K562 (cell line): ENCODE data around the gene TMEM222. TPM values are rescaled to one million over a fixed set of nuclear protein-coding genes. Genes with fewer than 3 reads are reported as not detected.

ENCODE experiments used
- ATF4 ChIP-seq: fragments of 450-650 bp; formaldehyde crosslinking; IDR thresholded peaks from 2 replicates; pipeline ENCODE4 v1.4.0; 2022; ENCODE audit warnings: mild to moderate bottlenecking, moderate library complexity
- BMI1 ChIP-seq: fragments of 150-350 bp; IDR thresholded peaks from 2 replicates; pipeline ENCODE4 v1.6.1; 2014; ENCODE audit warnings: low read length
- CAMTA2 ChIP-seq: fragments of 250-450 bp; sonication (Bioruptor Pico); conservative IDR thresholded peaks from 2 replicates; pipeline ENCODE4 v1.5.1; 2022
- CCAR2 ChIP-seq: fragments of 200-400 bp; formaldehyde crosslinking; IDR thresholded peaks from 2 replicates; pipeline ENCODE4 v1.6.1; 2017; ENCODE audit warnings: mild to moderate bottlenecking, low read depth, low read length
- CREM ChIP-seq: IDR thresholded peaks from 2 replicates; pipeline ENCODE4 v1.6.1; 2014; ENCODE audit warnings: antibody characterized with exemption, low read depth
- DMBX1 ChIP-seq: fragments of 250-450 bp; sonication (Bioruptor Pico); IDR thresholded peaks from 2 replicates; pipeline ENCODE4 v1.8.0; 2022; ENCODE audit warnings: inconsistent platforms, mild to moderate bottlenecking, moderate library complexity, borderline replicate concordance
- FOXJ3 ChIP-seq: sonication (generic); formaldehyde crosslinking; IDR thresholded peaks from 2 replicates; pipeline ENCODE4 v1.4.0; 2020; ENCODE audit warnings: mild to moderate bottlenecking, missing genetic modification reagents
- GTF2A2 ChIP-seq: IDR thresholded peaks from 2 replicates; pipeline ENCODE4 v1.6.1; 2016; ENCODE audit warnings: mild to moderate bottlenecking, missing genetic modification characterization, missing compliant biosample characterization
- GTF2E2 ChIP-seq: fragments of 200-800 bp; sonication (Bioruptor generic); IDR thresholded peaks from 2 replicates; pipeline ENCODE4 v1.6.1; 2016; ENCODE audit warnings: missing genetic modification characterization, missing compliant biosample characterization
- HNRNPUL1 ChIP-seq: fragments of 200-400 bp; formaldehyde crosslinking; IDR thresholded peaks from 2 replicates; pipeline ENCODE4 v1.6.1; 2017; ENCODE audit warnings: low read length
- IRF2 ChIP-seq: sonication (generic); formaldehyde crosslinking; IDR thresholded peaks from 2 replicates; pipeline ENCODE4 v1.8.1; 2022; ENCODE audit warnings: mild to moderate bottlenecking, missing genetic modification reagents
- JUNB ChIP-seq: fragments of 450-650 bp; formaldehyde crosslinking; conservative IDR thresholded peaks from 2 replicates; pipeline ENCODE4 v1.4.0; 2020; ENCODE audit warnings: mild to moderate bottlenecking
- MAFF ChIP-seq: IDR thresholded peaks from 2 replicates; pipeline ENCODE4 v1.6.1; 2012; ENCODE audit warnings: low read length, improper control_type of control experiment
- MTA2 ChIP-seq: fragments of 450-650 bp; IDR thresholded peaks from 2 replicates; pipeline ENCODE4 v1.6.1; 2016; ENCODE audit warnings: low read depth
- RBM25 ChIP-seq: fragments of 200-400 bp; formaldehyde crosslinking; IDR thresholded peaks from 2 replicates; pipeline ENCODE4 v1.6.1; 2018; ENCODE audit warnings: low read length, low read depth, moderate library complexity; ENCODE audit not compliant: severe bottlenecking
- RFX7 ChIP-seq: fragments of 250-450 bp; sonication (Bioruptor Pico); IDR thresholded peaks from 2 replicates; pipeline ENCODE4 v1.5.1; 2021; ENCODE audit warnings: mild to moderate bottlenecking
- SMAD1 ChIP-seq: fragments of 150-350 bp; IDR thresholded peaks from 2 replicates; pipeline ENCODE4 v1.6.1; 2014; ENCODE audit warnings: low read length, low read depth; ENCODE audit not compliant: partially characterized antibody
- TAF9B ChIP-seq: fragments of 450-650 bp; IDR thresholded peaks from 2 replicates; pipeline ENCODE4 v1.6.1; 2018; ENCODE audit warnings: mild to moderate bottlenecking; ENCODE audit not compliant: partially characterized antibody
- TARDBP ChIP-seq: fragments of 450-650 bp; IDR thresholded peaks from 2 replicates; pipeline ENCODE4 v1.6.1; 2016
- TBL1XR1 ChIP-seq, 2 experiments: IDR thresholded peaks; 2 replicates each; pipeline ENCODE4 v1.6.1; 2012; ENCODE audit warnings: improper control_type of control experiment in 2 of 2, low read length in 2 of 2, mild to moderate bottlenecking in 1 of 2
- WHSC1 ChIP-seq: IDR thresholded peaks from one replicate; pipeline ENCODE4 v1.6.1; 2012; ENCODE audit warnings: low read length, control low read depth, inconsistent platforms
- ZFP36 ChIP-seq: fragments of 150-350 bp; IDR thresholded peaks from 2 replicates; pipeline ENCODE4 v1.6.1; 2018; ENCODE audit warnings: low read length, low read depth; ENCODE audit not compliant: partially characterized antibody
- ZNF12 ChIP-seq: sonication (generic); formaldehyde crosslinking; IDR thresholded peaks from 2 replicates; pipeline ENCODE4 v1.4.0; 2020; ENCODE audit warnings: mild to moderate bottlenecking, missing genetic modification reagents
- ZNF23 ChIP-seq: fragments of 250-450 bp; sonication (Bioruptor Pico); IDR thresholded peaks from 2 replicates; pipeline ENCODE4 v1.4.0; 2020; ENCODE audit warnings: mild to moderate bottlenecking
- ZNF347 ChIP-seq: fragments of 450-650 bp; formaldehyde crosslinking; IDR thresholded peaks from 2 replicates; pipeline ENCODE4 v1.4.0; 2020; ENCODE audit warnings: low read depth, mild to moderate bottlenecking, moderate library complexity
- ZNF644 ChIP-seq: fragments of 200-800 bp; sonication (Bioruptor generic); IDR thresholded peaks from 2 replicates; pipeline ENCODE4 v1.6.1; 2016; ENCODE audit warnings: low read depth, missing genetic modification characterization, missing compliant biosample characterization
- ZNF695 ChIP-seq: fragments of 450-650 bp; formaldehyde crosslinking; IDR thresholded peaks from 2 replicates; pipeline ENCODE4 v1.4.0; 2020; ENCODE audit warnings: mild to moderate bottlenecking, moderate library complexity
- ZNF707 ChIP-seq: fragments of 250-450 bp; sonication (Bioruptor Pico); conservative IDR thresholded peaks from 2 replicates; pipeline ENCODE4 v1.8.0; 2022; ENCODE audit warnings: inconsistent platforms, mild to moderate bottlenecking, moderate library complexity
- ZNF717 ChIP-seq: fragments of 250-450 bp; sonication (Bioruptor Pico); IDR thresholded peaks from 2 replicates; pipeline ENCODE4 v1.5.0; 2021
- ZSCAN32 ChIP-seq: fragments of 450-650 bp; formaldehyde crosslinking; IDR thresholded peaks from 2 replicates; pipeline ENCODE4 v1.4.0; 2020; ENCODE audit warnings: mild to moderate bottlenecking, moderate library complexity
- polyA plus RNA-seq, 8 experiments: library from polyadenylated mRNA; depleted of rRNA in 4 of 8; stranded (reverse) in 5 of 8; unstranded in 3 of 8; fragments of >200 nt; fragmentation: Nextera tagmentation in 2 of 8; fragmentation: Illumina TruSeq in 1 of 8; extraction: Ambion mirVana in 2 of 8; extraction: Trizol in 1 of 8; gene quantifications; 2 replicates each; pipeline versions ENCODE4 v1.2.1 to v1.2.3, GENCODE V29; 2011 to 2014; ENCODE audit warnings: inconsistent platforms in 1 of 8, missing spikeins in 1 of 8
- total RNA-seq, 7 experiments: library from RNA; depleted of rRNA in 6 of 7; stranded (reverse); fragments of >200 nt in 6 of 7; fragmentation: Illumina TruSeq in 2 of 7; extraction: Trizol in 2 of 7; gene quantifications; 2 replicates each; pipeline versions ENCODE4 v1.2.1 to v1.2.3, GENCODE V29; 2011 to 2021; ENCODE audit warnings: low replicate concordance in 1 of 7
- TF ChIP-seq, protein P1 (sequence below): fragments of 250-450 bp; sonication (Bioruptor Pico); IDR thresholded peaks from 2 replicates; pipeline ENCODE4 v1.5.0; 2022; ENCODE audit warnings: mild to moderate bottlenecking

TMEM222 gene
- total and polyA plus RNA-seq, 9 of the 15 experiments (the other 6 are each of a cell fraction or from before 2014, with no cell fraction given), result 6.9 to 48.0 (median 32.8) TPM

- peak; percentile 63; the same call in 1 of the 2 replicates for TF ChIP-seq GTF2E2 (tag)
- TF ChIP-seq MAFF, result no peak
- TF ChIP-seq FOXJ3, result no peak
- TF ChIP-seq RFX7, result no peak
- TF ChIP-seq CCAR2, result no peak
- no peak for TF ChIP-seq ZSCAN32
- TF ChIP-seq ZNF12 (CRISPR knock-in tag), result peak; percentile 67; the same call in 1 of the 2 replicates
- TF ChIP-seq JUNB (CRISPR knock-in tag), result no peak
- TF ChIP-seq CAMTA2, result no peak
- no peak for TF ChIP-seq IRF2 (CRISPR knock-in tag)
- TF ChIP-seq ZNF23 (CRISPR knock-in tag), result no peak
- TF ChIP-seq DMBX1 (CRISPR knock-in tag), result no peak
- TF ChIP-seq CREM, result no peak
- no peak for TF ChIP-seq TARDBP
- TF ChIP-seq BMI1, result no peak
- TF ChIP-seq ZNF347 (CRISPR knock-in tag), result no peak
- TF ChIP-seq ZNF707 (CRISPR knock-in tag), result no peak
- no peak for TF ChIP-seq HNRNPUL1
- TF ChIP-seq ZNF695 (CRISPR knock-in tag), result no peak
- no peak for TF ChIP-seq ZNF717 (CRISPR knock-in tag)
- TF ChIP-seq ZNF644, result no peak
- TF ChIP-seq RBM25, result no peak
- no peak for TF ChIP-seq ATF4 (CRISPR knock-in tag)
- TF ChIP-seq, protein P1, sequence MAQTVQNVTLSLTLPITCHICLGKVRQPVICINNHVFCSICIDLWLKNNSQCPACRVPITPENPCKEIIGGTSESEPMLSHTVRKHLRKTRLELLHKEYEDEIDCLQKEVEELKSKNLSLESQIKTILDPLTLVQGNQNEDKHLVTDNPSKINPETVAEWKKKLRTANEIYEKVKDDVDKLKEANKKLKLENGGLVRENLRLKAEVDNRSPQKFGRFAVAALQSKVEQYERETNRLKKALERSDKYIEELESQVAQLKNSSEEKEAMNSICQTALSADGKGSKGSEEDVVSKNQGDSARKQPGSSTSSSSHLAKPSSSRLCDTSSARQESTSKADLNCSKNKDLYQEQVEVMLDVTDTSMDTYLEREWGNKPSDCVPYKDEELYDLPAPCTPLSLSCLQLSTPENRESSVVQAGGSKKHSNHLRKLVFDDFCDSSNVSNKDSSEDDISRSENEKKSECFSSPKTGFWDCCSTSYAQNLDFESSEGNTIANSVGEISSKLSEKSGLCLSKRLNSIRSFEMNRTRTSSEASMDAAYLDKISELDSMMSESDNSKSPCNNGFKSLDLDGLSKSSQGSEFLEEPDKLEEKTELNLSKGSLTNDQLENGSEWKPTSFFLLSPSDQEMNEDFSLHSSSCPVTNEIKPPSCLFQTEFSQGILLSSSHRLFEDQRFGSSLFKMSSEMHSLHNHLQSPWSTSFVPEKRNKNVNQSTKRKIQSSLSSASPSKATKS, result no peak
- 0 out of 2 replicates have a peak, but pooled peaks have one; percentile 48 for TF ChIP-seq GTF2A2 (tag)
- peak; percentile 48 for TF ChIP-seq WHSC1
- TF ChIP-seq TAF9B, result no peak
- TF ChIP-seq ZFP36, result no peak
- TF ChIP-seq MTA2, result 0 out of 2 replicates have a peak, but pooled peaks have one; percentile 20
- TF ChIP-seq SMAD1, result no peak
- no peak for TF ChIP-seq TBL1XR1 (IDR thresholded peaks at IDR 0.05; ENCODE audit: low read length in 2 of 2)
These were observed 21.0 kb downstream of the TMEM222 start (continued) for GRCh38 chr1:27342778-27343638.
